ENCODE results near the gene RHOF.

RHOF gene, protein sequence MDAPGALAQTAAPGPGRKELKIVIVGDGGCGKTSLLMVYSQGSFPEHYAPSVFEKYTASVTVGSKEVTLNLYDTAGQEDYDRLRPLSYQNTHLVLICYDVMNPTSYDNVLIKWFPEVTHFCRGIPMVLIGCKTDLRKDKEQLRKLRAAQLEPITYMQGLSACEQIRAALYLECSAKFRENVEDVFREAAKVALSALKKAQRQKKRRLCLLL

DNA sequence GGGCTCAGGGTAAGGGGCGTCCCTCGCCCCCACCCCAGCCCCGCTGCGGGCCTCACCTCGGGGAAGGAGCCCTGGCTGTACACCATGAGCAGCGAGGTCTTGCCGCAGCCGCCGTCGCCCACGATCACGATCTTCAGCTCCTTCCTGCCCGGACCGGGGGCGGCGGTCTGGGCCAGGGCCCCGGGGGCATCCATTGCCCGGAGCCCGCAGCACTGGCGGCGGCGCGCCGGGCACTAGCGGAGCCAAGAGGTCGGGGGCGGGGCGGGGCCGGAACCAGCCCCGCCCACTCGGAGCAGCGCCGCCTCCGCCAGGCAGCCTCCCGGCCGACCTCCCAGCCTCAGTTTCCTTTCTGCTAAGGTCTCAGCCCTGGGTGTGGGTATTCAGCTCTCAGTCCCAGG, at the start of gene RHOF:
Gene RHOF, minus strand, starts transcription at position 249 of the 398 bp plus-strand sequence. Its CDS starts 55 bp downstream, at position 194.
- Histone ChIP-seq H3K36me3 (ENCODE audit: control insufficient read depth, low read length) (peaks cover 14% of the 10 kb centered on the region), H3K9me2 (replicated peaks; ENCODE audit: control insufficient read depth, low read length) (no peaks in the 10 kb centered on the region), H3K79me2 (ENCODE audit: control insufficient read depth, low read length) (peaks cover 34% of the 10 kb centered on the region), H3K27me3 (ENCODE audit: control insufficient read depth, low read length) (no peaks in the 10 kb centered on the region), H3K4me2 (ENCODE audit: low read length) (peak within 1 kb of the TSS; percentile 97), H3K9me3 (ENCODE audit: control insufficient read depth, insufficient read depth, low read length) (no peaks in the 10 kb centered on the region), H4K20me1 (ENCODE audit: control insufficient read depth, insufficient read depth, low read depth, low read length) (no peaks in the 10 kb centered on the region), H3F3A (ENCODE audit: control insufficient read depth, insufficient read depth) (peaks cover 11% of the 10 kb centered on the region), H3K4me1 (ENCODE audit: control insufficient read depth, low read length) (peaks cover 66% of the 10 kb centered on the region), H3K4me3 (ENCODE audit: low read length) (peak within 1 kb of the TSS; percentile 89), H3K27ac (ENCODE audit: low read depth, low read length) (peak within 1 kb of the TSS; percentile 43)
- TF ChIP-seq, protein P1, sequence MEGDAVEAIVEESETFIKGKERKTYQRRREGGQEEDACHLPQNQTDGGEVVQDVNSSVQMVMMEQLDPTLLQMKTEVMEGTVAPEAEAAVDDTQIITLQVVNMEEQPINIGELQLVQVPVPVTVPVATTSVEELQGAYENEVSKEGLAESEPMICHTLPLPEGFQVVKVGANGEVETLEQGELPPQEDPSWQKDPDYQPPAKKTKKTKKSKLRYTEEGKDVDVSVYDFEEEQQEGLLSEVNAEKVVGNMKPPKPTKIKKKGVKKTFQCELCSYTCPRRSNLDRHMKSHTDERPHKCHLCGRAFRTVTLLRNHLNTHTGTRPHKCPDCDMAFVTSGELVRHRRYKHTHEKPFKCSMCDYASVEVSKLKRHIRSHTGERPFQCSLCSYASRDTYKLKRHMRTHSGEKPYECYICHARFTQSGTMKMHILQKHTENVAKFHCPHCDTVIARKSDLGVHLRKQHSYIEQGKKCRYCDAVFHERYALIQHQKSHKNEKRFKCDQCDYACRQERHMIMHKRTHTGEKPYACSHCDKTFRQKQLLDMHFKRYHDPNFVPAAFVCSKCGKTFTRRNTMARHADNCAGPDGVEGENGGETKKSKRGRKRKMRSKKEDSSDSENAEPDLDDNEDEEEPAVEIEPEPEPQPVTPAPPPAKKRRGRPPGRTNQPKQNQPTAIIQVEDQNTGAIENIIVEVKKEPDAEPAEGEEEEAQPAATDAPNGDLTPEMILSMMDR (IDR thresholded peaks at IDR 0.05; ENCODE audit: low read depth, low read length, poor library complexity, severe bottlenecking) = no peak
- no peak for TF ChIP-seq EZH2phosphoT487 (IDR thresholded peaks at IDR 0.05; ENCODE audit: borderline replicate concordance, low read length)

DNA sequence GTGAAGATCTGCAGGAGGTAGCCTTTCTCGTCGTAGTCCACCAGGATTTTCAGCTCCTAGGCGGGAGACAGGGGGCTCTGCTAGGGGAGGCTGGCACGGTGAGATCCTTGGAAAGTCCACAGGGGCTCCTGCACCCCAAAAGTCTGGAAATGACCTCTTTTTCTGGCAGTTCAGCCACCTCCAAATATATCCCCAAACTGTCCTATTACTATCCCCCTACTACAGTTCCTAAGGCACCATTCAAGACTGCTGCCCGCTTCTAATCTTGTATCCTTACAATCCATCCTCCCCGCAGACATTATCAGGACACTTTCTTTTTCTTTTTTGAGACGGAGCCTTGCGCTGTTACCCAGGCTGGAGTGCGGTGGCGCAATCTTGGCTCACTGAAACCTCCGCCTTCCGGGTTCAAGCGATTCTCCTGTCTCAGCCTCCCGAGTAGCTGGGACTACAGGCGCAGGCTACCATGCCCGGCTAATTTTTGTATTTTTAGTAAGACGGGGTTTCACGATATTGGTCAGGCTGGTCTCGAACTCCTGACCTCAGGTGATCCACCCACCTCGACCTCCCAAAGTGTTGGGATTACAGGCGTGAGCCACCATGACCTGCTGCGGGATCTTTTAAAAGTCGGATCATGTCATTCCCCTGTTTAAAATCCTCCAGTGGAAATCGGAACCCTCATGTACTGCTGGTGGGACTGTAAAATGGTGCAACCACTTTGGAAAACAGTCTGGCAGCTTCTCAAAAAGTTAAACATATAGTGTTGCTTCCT, 46.7 kb upstream of the RHOF start:
- Histone ChIP-seq H3K27ac (ENCODE audit: low read depth, low read length) (no peak overlapping the region), H3K4me3 (ENCODE audit: low read length) (peak overlapping the region; percentile 86)

DNA sequence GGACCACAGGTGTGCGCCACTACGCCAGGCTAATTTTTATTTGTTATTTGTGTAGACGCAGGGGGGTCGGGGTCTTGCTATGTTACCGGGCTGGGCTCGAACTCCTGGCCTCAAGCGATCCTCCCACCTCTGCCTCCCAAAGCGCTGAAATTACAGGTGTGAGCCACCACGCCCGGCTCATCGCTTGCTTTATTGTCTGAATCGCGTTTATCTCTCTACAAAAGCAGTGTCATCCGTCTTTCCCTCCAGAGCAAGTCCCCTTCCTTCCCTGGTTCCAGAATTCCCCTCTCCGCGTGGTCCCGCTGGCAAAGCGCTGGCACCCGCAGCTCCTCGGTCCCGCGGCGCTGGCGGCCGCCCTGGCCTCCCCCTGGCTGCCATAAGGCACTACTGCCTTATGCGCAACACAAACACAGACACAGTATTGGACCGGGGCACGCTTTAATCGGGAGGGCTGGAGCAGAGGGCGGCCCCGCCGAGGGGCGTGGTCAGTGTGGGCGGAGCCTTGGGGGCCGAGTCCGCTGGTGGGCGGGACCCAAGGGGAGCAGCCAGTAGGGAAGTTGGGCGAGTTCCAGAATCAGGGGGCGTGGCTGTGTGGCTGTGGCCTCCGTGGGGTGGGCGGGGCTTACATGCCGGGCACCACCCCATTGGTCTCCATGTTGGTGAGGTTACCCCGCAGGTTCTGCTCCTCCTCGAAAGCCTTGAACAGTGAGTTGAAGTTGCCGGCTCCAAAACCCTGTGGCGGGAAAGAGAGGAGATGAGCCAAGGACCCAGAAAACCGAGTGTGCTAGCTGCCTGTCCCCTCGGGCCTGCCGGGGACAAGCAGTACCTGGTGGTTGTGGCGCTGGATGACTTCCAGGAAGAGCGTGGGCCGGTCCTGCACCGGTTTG, 45.9 kb upstream of the RHOF start:
- Histone ChIP-seq H3K9me2 (replicated peaks; ENCODE audit: control insufficient read depth, low read length) (no peaks in the 10 kb centered on the region), H4K20me1 (ENCODE audit: control insufficient read depth, insufficient read depth, low read depth, low read length) (no peaks in the 10 kb centered on the region), H3F3A (ENCODE audit: control insufficient read depth, insufficient read depth) (peaks cover 3% of the 10 kb centered on the region; the same call in 1 of the 2 replicates), H3K27me3 (ENCODE audit: control insufficient read depth, low read length) (peaks cover 23% of the 10 kb centered on the region), H3K9me3 (ENCODE audit: control insufficient read depth, insufficient read depth, low read length) (no peaks in the 10 kb centered on the region), H3K36me3 (ENCODE audit: control insufficient read depth, low read length) (no peaks in the 10 kb centered on the region), H3K27ac (ENCODE audit: low read depth, low read length) (no peak overlapping the region), H3K4me1 (ENCODE audit: control insufficient read depth, low read length) (peaks cover 16% of the 10 kb centered on the region), H3K79me2 (ENCODE audit: control insufficient read depth, low read length) (no peaks in the 10 kb centered on the region), H3K4me3 (ENCODE audit: low read length) (peak overlapping the region; percentile 86), H3K4me2 (ENCODE audit: low read length) (peak overlapping the region; percentile 89)
- TF ChIP-seq, protein P1 (IDR thresholded peaks at IDR 0.05; ENCODE audit: low read depth, low read length, poor library complexity, severe bottlenecking) = peak; percentile 38
- TF ChIP-seq EZH2phosphoT487 (IDR thresholded peaks at IDR 0.05; ENCODE audit: borderline replicate concordance, low read length) = no peak

More for the DNA sequence above, 46.7 kb upstream of the RHOF start:
- Histone ChIP-seq H3K4me1 (ENCODE audit: control insufficient read depth, low read length) (peaks cover 16% of the 10 kb centered on the region), H3K36me3 (ENCODE audit: control insufficient read depth, low read length) (no peaks in the 10 kb centered on the region), H3K4me2 (ENCODE audit: low read length) (peak overlapping the region; percentile 89), H3K79me2 (ENCODE audit: control insufficient read depth, low read length) (no peaks in the 10 kb centered on the region), H3K27me3 (ENCODE audit: control insufficient read depth, low read length) (peaks cover 23% of the 10 kb centered on the region), H3K9me2 (replicated peaks; ENCODE audit: control insufficient read depth, low read length) (no peaks in the 10 kb centered on the region), H3K9me3 (ENCODE audit: control insufficient read depth, insufficient read depth, low read length) (no peaks in the 10 kb centered on the region), H3F3A (ENCODE audit: control insufficient read depth, insufficient read depth) (0 out of 2 replicates have a peak, but pooled peaks cover 3% of the 10 kb centered on the region), H4K20me1 (ENCODE audit: control insufficient read depth, insufficient read depth, low read depth, low read length) (no peaks in the 10 kb centered on the region)
- TF ChIP-seq, protein P1 (IDR thresholded peaks at IDR 0.05; ENCODE audit: low read depth, low read length, poor library complexity, severe bottlenecking) = no peak
- no peak for TF ChIP-seq EZH2phosphoT487 (IDR thresholded peaks at IDR 0.05; ENCODE audit: borderline replicate concordance, low read length)
